Left lung (tissue), 10 donors: Measurements from ENCODE around the gene INHA. TPM values are rescaled to one million over a fixed set of nuclear protein-coding genes. Genes with fewer than 3 reads are reported as not detected.
A peak's percentile ranks its signal among the peaks of the same experiment; 100 is the strongest.

Experiments used
- ATAC-seq: fragments of 200-7000 bp; cut with Tn5 transposase; one replicate; pipeline ENCODE4 v1.9.1; 2020; ENCODE audit warnings: moderate library complexity
- DNase-seq, 4 donors: peaks; one replicate each; pipeline ENCODE4 v3.0.0-alpha.2; 2013 to 2020
- H3K27ac ChIP-seq, 2 donors: fragments of 200-600 bp; sonication (generic) in 1 of 2; one replicate each; pipeline versions ENCODE4 v1.5.0 to v1.8.0; 2020 to 2021
- H3K27me3 ChIP-seq, 2 donors: fragments of 200-600 bp; sonication (generic) in 1 of 2; one replicate each; pipeline versions ENCODE4 v1.5.0 to v1.8.0; 2020 to 2021
- H3K36me3 ChIP-seq, 2 donors: fragments of 200-600 bp; sonication (generic) in 1 of 2; one replicate each; pipeline versions ENCODE4 v1.5.0 to v1.8.0; 2020 to 2021
- H3K4me1 ChIP-seq, 2 donors: fragments of 200-600 bp; one replicate each; pipeline ENCODE4 v1.8.0; 2021
- H3K4me3 ChIP-seq, 2 donors: fragments of 200-600 bp; sonication (generic) in 1 of 2; one replicate each; pipeline versions ENCODE4 v1.5.0 to v1.8.0; 2020 to 2021; ENCODE audit warnings: mild to moderate bottlenecking in 1 of 2
- H3K9me3 ChIP-seq, 2 donors: fragments of 200-600 bp; sonication (generic) in 1 of 2; one replicate each; pipeline versions ENCODE4 v1.5.0 to v1.8.0; 2020 to 2021
- CTCF ChIP-seq, 2 donors: fragments of 200-600 bp; sonication (generic) in 1 of 2; IDR thresholded peaks; one replicate each; pipeline versions ENCODE4 v1.5.0 to v1.8.0; 2021; ENCODE audit warnings: antibody characterized with exemption in 2 of 2
- intact Hi-C, 2 donors: fragments of 100-400 bp; cut with DNase I; formaldehyde crosslinking; loops; one replicate each; pipeline versions ENCODE4 v1.11.2 to v1.14.2; 2022
- polyA plus RNA-seq, 6 donors: library from polyadenylated mRNA; unstranded; fragments of 120-200 nt; gene quantifications; one replicate each; pipeline ENCODE4 v1.2.1, GENCODE V29; 2013; ENCODE audit not compliant: insufficient read length in 6 of 6
- total RNA-seq, 2 donors: library from RNA; stranded (reverse); fragmentation: NEBNext Ultra II Directional; extraction: Animal tissue kit (Norgen Biotek cat#: 25700); gene quantifications; one replicate each; pipeline ENCODE4 v1.2.1, GENCODE V29; 2021
- donor health status: DM: no; HTN: yes; CAD: no.
- donor health status: DM: no; HTN: no; CAD: no.

The INHA gene
- total and polyA plus RNA-seq, 8 donors, result 0.37 to 1.9 (median 1.0) TPM

- ATAC-seq (no peak), DNase-seq (peak in 1 of 4 donors; percentile 65)
- intact Hi-C loops, result loop anchor here in 1 of 2 donors (2.0 kb wide), 1 partner anchor 129 kb away; no protein-coding TSS in a partner anchor
- peaks cover 0 to 3% of the 10 kb centered on the region in 2 donors for H3K4me1 ChIP-seq
- no peaks in the 10 kb centered on the region for H3K9me3 ChIP-seq
- H3K27ac ChIP-seq, result no peak overlapping the region
- peaks cover 18 to 72% of the 10 kb centered on the region in 2 donors for H3K27me3 ChIP-seq
- no peak for TF ChIP-seq CTCF (IDR thresholded peaks at IDR 0.05)
- H3K4me3 ChIP-seq, result no peak overlapping the region
- H3K36me3 ChIP-seq, result no peaks in the 10 kb centered on the region
These were observed 40.3 kb upstream of the INHA start for GRCh38 chr2:219531639-219532377.

- Histone ChIP-seq H3K36me3 (no peaks in the 10 kb centered on the region), H3K4me3 (no peak overlapping the region), H3K9me3 (no peaks in the 10 kb centered on the region), H3K27ac (no peak overlapping the region), H3K4me1 (peaks cover 0 to 3% of the 10 kb centered on the region in 2 donors), H3K27me3 (peaks cover 15 to 72% of the 10 kb centered on the region in 2 donors)
- no peak for TF ChIP-seq CTCF (IDR thresholded peaks at IDR 0.05)
- ATAC-seq, result no peak
- intact Hi-C loops, result no loop called here
- no peak for DNase-seq
These were observed 39.8 kb upstream of the INHA start for GRCh38 chr2:219532378-219532649.

- peaks cover 0 to 8% of the 10 kb centered on the region in 2 donors for H3K36me3 ChIP-seq
These were observed 38.0 kb upstream of the INHA start for GRCh38 chr2:219533930-219534661.

GRCh38 chr2:219536425-219536824, 35.7 kb upstream of the INHA start:
- no peak overlapping the region for H3K27ac ChIP-seq
- no peak for TF ChIP-seq CTCF (IDR thresholded peaks at IDR 0.05)
- no peak for ATAC-seq
- H3K27me3 ChIP-seq, result peaks cover 0 to 71% of the 10 kb centered on the region in 2 donors
- DNase-seq, result no peak
- no peak overlapping the region for H3K4me3 ChIP-seq
- no peaks in the 10 kb centered on the region for H3K9me3 ChIP-seq
- peaks cover 0 to 3% of the 10 kb centered on the region in 2 donors for H3K4me1 ChIP-seq
- intact Hi-C loops, result no loop called here
- H3K36me3 ChIP-seq, result peaks cover 0 to 31% of the 10 kb centered on the region in 2 donors

More at GRCh38 chr2:219533930-219534661, 38.0 kb upstream of the INHA start:
- Histone ChIP-seq H3K9me3 (no peaks in the 10 kb centered on the region), H3K4me1 (peaks cover 0 to 3% of the 10 kb centered on the region in 2 donors), H3K27ac (no peak overlapping the region), H3K27me3 (peaks cover 8 to 71% of the 10 kb centered on the region in 2 donors), H3K4me3 (no peak overlapping the region)
- DNase-seq, result no peak
- ATAC-seq, result no peak
- intact Hi-C loops, result no loop called here
- TF ChIP-seq CTCF (IDR thresholded peaks at IDR 0.05), result no peak

GRCh38 chr2:219536967-219537366, 35.1 kb upstream of the INHA start:
- H3K27me3 ChIP-seq, result peaks cover 0 to 71% of the 10 kb centered on the region in 2 donors
- intact Hi-C loops, result no loop called here
- no peak for ATAC-seq
- no peak overlapping the region for H3K27ac ChIP-seq
- H3K36me3 ChIP-seq, result peaks cover 0 to 31% of the 10 kb centered on the region in 2 donors
- H3K4me3 ChIP-seq, result no peak overlapping the region
- TF ChIP-seq CTCF (IDR thresholded peaks at IDR 0.05), result no peak
- peaks cover 0 to 8% of the 10 kb centered on the region in 2 donors for H3K4me1 ChIP-seq
- DNase-seq, result no peak
- H3K9me3 ChIP-seq, result no peaks in the 10 kb centered on the region
